Fibroblast of lung (primary cell): ENCODE results near the gene RPL29. TPM values are rescaled to one million over a fixed set of nuclear protein-coding genes. Genes with fewer than 3 reads are reported as not detected.

ENCODE experiments used
- DNase-seq, 2 donors: peaks; one replicate each; pipeline versions ENCODE4 v3.0.0 to v3.0.0-alpha.2; 2010; ENCODE audit warnings: low read depth in 2 of 2
- H2AFZ ChIP-seq: 2 replicates; pipeline ENCODE4 v1.5.1; 2012; ENCODE audit warnings: low read length, control low read depth, inconsistent platforms
- H3K27ac ChIP-seq: 2 replicates; pipeline ENCODE4 v1.5.1; 2011; ENCODE audit warnings: low read length, control low read depth; ENCODE audit not compliant: insufficient read depth
- H3K27me3 ChIP-seq: 2 replicates; pipeline ENCODE4 v1.5.1; 2011; ENCODE audit warnings: mild to moderate bottlenecking, low read length; ENCODE audit not compliant: control insufficient read depth, insufficient read depth
- H3K36me3 ChIP-seq: 2 replicates; pipeline ENCODE4 v1.5.1; 2011; ENCODE audit warnings: low read length; ENCODE audit not compliant: control insufficient read depth, insufficient read depth
- H3K4me1 ChIP-seq: 2 replicates; pipeline ENCODE4 v1.5.1; 2011; ENCODE audit warnings: low read length; ENCODE audit not compliant: control insufficient read depth, insufficient read depth; ENCODE audit errors: extremely low read depth
- H3K4me2 ChIP-seq: 2 replicates; pipeline ENCODE4 v1.5.1; 2011; ENCODE audit warnings: low read length, control low read depth; ENCODE audit not compliant: insufficient read depth; ENCODE audit errors: extremely low read depth
- H3K4me3 ChIP-seq, 4 experiments: fragments of 200-600 bp in 1 of 4; sonication (generic) in 1 of 4; replicated peaks in 1 of 4; 2 replicates each; pipeline ENCODE4 v1.5.1; 2011 to 2016; ENCODE audit warnings: low read length in 4 of 4, low read depth in 3 of 4, mild to moderate bottlenecking in 3 of 4, control low read depth in 2 of 4, inconsistent platforms in 1 of 4, mixed read lengths in 1 of 4; ENCODE audit not compliant: insufficient read depth in 1 of 4; ENCODE audit errors: control extremely low read depth in 1 of 4
- H3K79me2 ChIP-seq: 2 replicates; pipeline ENCODE4 v1.5.1; 2012; ENCODE audit warnings: mild to moderate bottlenecking, low read length, inconsistent platforms; ENCODE audit not compliant: control insufficient read depth, insufficient read depth
- H3K9ac ChIP-seq: 2 replicates; pipeline ENCODE4 v1.5.1; 2011; ENCODE audit warnings: mild to moderate bottlenecking, low read length, control low read depth; ENCODE audit not compliant: insufficient read depth
- H3K9me3 ChIP-seq: 2 replicates; pipeline ENCODE4 v1.5.1; 2012; ENCODE audit warnings: low read depth, low read length; ENCODE audit not compliant: control insufficient read depth, insufficient read depth
- H4K20me1 ChIP-seq: 2 replicates; pipeline ENCODE4 v1.5.1; 2011; ENCODE audit warnings: low read length; ENCODE audit not compliant: control insufficient read depth, insufficient read depth; ENCODE audit errors: extremely low read depth
- CTCF ChIP-seq, 2 donors: IDR thresholded peaks in 1 of 2; conservative IDR thresholded peaks in 1 of 2; 1 replicate in 1 of 2; 2 replicates in 1 of 2; pipeline ENCODE4 v1.5.1; 2011 to 2012; ENCODE audit warnings: low read length in 2 of 2, control low read depth in 1 of 2, inconsistent platforms in 1 of 2, low read depth in 1 of 2, mild to moderate bottlenecking in 1 of 2
- EZH2 ChIP-seq: IDR thresholded peaks from 2 replicates; pipeline ENCODE4 v1.5.1; 2012; ENCODE audit warnings: low read length, control low read depth, mild to moderate bottlenecking; ENCODE audit errors: missing control alignments
- polyA plus RNA-seq, 2 donors: library from polyadenylated mRNA; depleted of rRNA in 1 of 2; stranded (reverse) in 1 of 2; unstranded in 1 of 2; fragments of >200 nt; gene quantifications; 2 replicates each; pipeline ENCODE4 v1.2.1, GENCODE V29; 2011 to 2012; ENCODE audit warnings: missing spikeins in 1 of 2
- total RNA-seq: library from RNA; depleted of rRNA; stranded (reverse); fragments of >200 nt; gene quantifications from 2 replicates; pipeline ENCODE4 v1.2.1, GENCODE V29; 2014

The RPL29 gene
- total and polyA plus RNA-seq, 2 donors (not counting 1 experiment from before 2014, with no cell fraction given) = 1,076 to 1,512 TPM

- no peak for TF ChIP-seq CTCF (conservative IDR thresholded peaks at IDR 0.05 in 1 of 2, IDR thresholded peaks at IDR 0.05 in 1 of 2; ENCODE audit: low read depth in 1 of 2, low read length in 2 of 2)
- TF ChIP-seq EZH2 = no peak
- H3K4me3 ChIP-seq = no peak overlapping the region
- H3K27ac ChIP-seq = no peak overlapping the region
- H3K79me2 ChIP-seq = no peaks in the 10 kb centered on the region
- no peaks in the 10 kb centered on the region for H3K9me3 ChIP-seq
- H3K9ac ChIP-seq = no peak overlapping the region
- H4K20me1 ChIP-seq = no peaks in the 10 kb centered on the region
- no peaks in the 10 kb centered on the region for H3K27me3 ChIP-seq
- H3K36me3 ChIP-seq = no peaks in the 10 kb centered on the region
- H3K4me1 ChIP-seq = peaks cover 14% of the 10 kb centered on the region
- peak overlapping the region; percentile 58 for H3K4me2 ChIP-seq
- H2AFZ ChIP-seq = peak overlapping the region; percentile 62
- peak in 1 of 2 donors; percentile 85 for DNase-seq
These were observed 9.9 kb upstream of the RPL29 start for GRCh38 chr3:52005571-52005986.

DNA sequence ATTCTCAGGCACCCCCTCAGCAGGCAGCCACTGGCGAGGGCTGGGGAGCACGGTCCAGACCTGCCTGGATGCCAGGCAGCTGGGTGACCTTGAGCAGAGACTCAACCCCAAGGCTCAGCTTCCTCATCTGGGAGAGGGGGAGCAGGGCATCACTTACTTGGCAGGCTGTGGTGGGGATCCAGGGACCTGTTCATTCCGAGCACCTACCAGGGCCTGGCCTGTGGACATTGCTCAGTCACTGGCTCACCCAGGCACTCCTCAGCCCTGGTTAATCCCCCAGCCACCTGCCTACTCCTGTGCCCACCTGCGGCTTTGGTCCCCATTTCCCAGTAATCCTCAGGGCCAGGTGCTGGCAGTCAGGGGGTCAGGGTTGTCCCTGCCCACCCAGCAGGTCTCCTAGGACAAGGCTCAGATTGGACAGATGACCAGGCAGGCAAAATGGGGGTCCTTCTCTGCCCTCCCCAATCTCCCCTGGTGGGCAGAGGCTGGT, 9.3 kb upstream of the RPL29 start:
- H2AFZ ChIP-seq = no peak overlapping the region

GRCh38 chr3:52004163-52004787, 8.6 kb upstream of the RPL29 start:
- peak; percentile 40 to 48 for DNase-seq

More for the DNA sequence above, 9.3 kb upstream of the RPL29 start:
- no peaks in the 10 kb centered on the region for H3K79me2 ChIP-seq
- no peak overlapping the region for H3K9ac ChIP-seq
- no peak overlapping the region for H3K4me2 ChIP-seq
- no peak for TF ChIP-seq EZH2
- H3K4me1 ChIP-seq = peaks cover 14% of the 10 kb centered on the region
- H3K9me3 ChIP-seq = no peaks in the 10 kb centered on the region
- no peaks in the 10 kb centered on the region for H4K20me1 ChIP-seq
- DNase-seq = no peak
- H3K36me3 ChIP-seq = no peaks in the 10 kb centered on the region
- no peak overlapping the region for H3K27ac ChIP-seq
- H3K27me3 ChIP-seq = no peaks in the 10 kb centered on the region
- H3K4me3 ChIP-seq = no peak overlapping the region

More at GRCh38 chr3:52004163-52004787, 8.6 kb upstream of the RPL29 start:
- TF ChIP-seq CTCF (conservative IDR thresholded peaks at IDR 0.05 in 1 of 2, IDR thresholded peaks at IDR 0.05 in 1 of 2; ENCODE audit: low read depth in 1 of 2, low read length in 2 of 2) = peak; percentile 53 to 57
- TF ChIP-seq EZH2 = no peak
- H3K9me3 ChIP-seq = no peaks in the 10 kb centered on the region
- no peak overlapping the region for H3K4me2 ChIP-seq
- peaks cover 14% of the 10 kb centered on the region for H3K4me1 ChIP-seq
- no peaks in the 10 kb centered on the region for H3K79me2 ChIP-seq
- no peak overlapping the region for H3K4me3 ChIP-seq
- H4K20me1 ChIP-seq = no peaks in the 10 kb centered on the region
- no peak overlapping the region for H2AFZ ChIP-seq
- no peaks in the 10 kb centered on the region for H3K27me3 ChIP-seq
- no peaks in the 10 kb centered on the region for H3K36me3 ChIP-seq
- no peak overlapping the region for H3K9ac ChIP-seq
- no peak overlapping the region for H3K27ac ChIP-seq
